IMR-90 (cell line): Measurements from ENCODE around the gene OVCA2. TPM values are rescaled to one million over a fixed set of nuclear protein-coding genes. Genes with fewer than 3 reads are reported as not detected.

Experiments
- ATAC-seq: fragments of 200-7000 bp; cut with Tn5 transposase; 2 replicates; pipeline ENCODE4 v1.9.1; 2020; ENCODE audit warnings: low read depth, mild to moderate bottlenecking, moderate library complexity
- BruUV-seq: library from RNA; stranded (reverse); fragments of 400-500 nt; replicated peaks from 2 replicates; lab custom pipeline; 2021; lab: Mats Ljungman, UMichigan
- CTCF ChIA-PET: fragments of 300-600 bp; formaldehyde crosslinking; extraction: SDS; loops from one replicate; lab custom pipeline; 2021; ENCODE audit warnings: antibody characterized with exemption; lab: Yijun Ruan, JAX
- POLR2A ChIA-PET: fragments of 300-600 bp; sonication (Branson Sonifier 250); formaldehyde crosslinking; loops from one replicate; lab custom pipeline; 2022; ENCODE audit warnings: antibody characterized with exemption; ENCODE audit not compliant: unreplicated experiment; lab: Charles Lee
- DNase-seq: peaks from one replicate; pipeline ENCODE4 v3.0.0; 2013
- H2AFZ ChIP-seq: replicated peaks from 2 replicates; pipeline ENCODE3; 2013; ENCODE audit warnings: low read length, mild to moderate bottlenecking; ENCODE audit not compliant: poor library complexity
- H2AK5ac ChIP-seq: 2 replicates; pipeline ENCODE4 v1.6.1; 2013; ENCODE audit warnings: low read depth, low read length, inconsistent platforms
- H2AK9ac ChIP-seq: replicated peaks from 2 replicates; pipeline ENCODE3; 2013; ENCODE audit warnings: mild to moderate bottlenecking, low read depth, low read length, moderate library complexity; ENCODE audit not compliant: poor library complexity
- H2BK120ac ChIP-seq: 2 replicates; pipeline ENCODE4 v1.6.1; 2013; ENCODE audit warnings: low read depth, low read length, inconsistent platforms
- H2BK15ac ChIP-seq: 3 replicates; pipeline ENCODE4 v1.6.1; 2013; ENCODE audit warnings: low read depth, low read length, inconsistent platforms
- H2BK20ac ChIP-seq: 2 replicates; pipeline ENCODE4 v1.6.1; 2013; ENCODE audit warnings: low read depth, mild to moderate bottlenecking, inconsistent platforms, low read length, moderate library complexity
- H2BK5ac ChIP-seq: 2 replicates; pipeline ENCODE4 v1.6.1; 2013; ENCODE audit warnings: mild to moderate bottlenecking, low read depth, low read length, inconsistent platforms; ENCODE audit not compliant: poor library complexity, severe bottlenecking
- H3K14ac ChIP-seq: replicated peaks from 2 replicates; pipeline ENCODE4 v1.6.1; 2013; ENCODE audit warnings: low read depth, low read length, inconsistent platforms
- H3K18ac ChIP-seq: 2 replicates; pipeline ENCODE4 v1.6.1; 2013; ENCODE audit warnings: low read depth, low read length, control low read depth
- H3K23ac ChIP-seq: 2 replicates; pipeline ENCODE4 v1.6.1; 2013; ENCODE audit warnings: low read depth, low read length, inconsistent platforms
- H3K27ac ChIP-seq: 2 replicates; pipeline ENCODE4 v1.5.1; 2013; ENCODE audit warnings: mild to moderate bottlenecking, control low read depth, low read length; ENCODE audit not compliant: insufficient read depth
- H3K27me3 ChIP-seq: 2 replicates; pipeline ENCODE4 v1.6.1; 2013; ENCODE audit warnings: low read length; ENCODE audit not compliant: control insufficient read depth, insufficient read depth
- H3K36me3 ChIP-seq: 2 replicates; pipeline ENCODE4 v1.6.1; 2013; ENCODE audit warnings: low read length, mixed read lengths; ENCODE audit not compliant: control insufficient read depth, insufficient read depth
- H3K4ac ChIP-seq: 2 replicates; pipeline ENCODE4 v1.6.1; 2013; ENCODE audit warnings: low read depth, low read length, inconsistent platforms
- H3K4me1 ChIP-seq: 2 replicates; pipeline ENCODE4 v1.6.1; 2013; ENCODE audit warnings: low read length, mixed read lengths; ENCODE audit not compliant: control insufficient read depth, insufficient read depth
- H3K4me2 ChIP-seq: 2 replicates; pipeline ENCODE4 v1.6.1; 2013; ENCODE audit warnings: low read depth, mild to moderate bottlenecking, control low read depth, low read length, moderate library complexity
- H3K4me3 ChIP-seq: 2 replicates; pipeline ENCODE4 v1.5.1; 2013; ENCODE audit warnings: low read depth, mild to moderate bottlenecking, control low read depth, low read length, moderate library complexity; ENCODE audit not compliant: insufficient read depth
- H3K56ac ChIP-seq: 2 replicates; pipeline ENCODE4 v1.6.1; 2013; ENCODE audit warnings: low read length, inconsistent platforms; ENCODE audit not compliant: insufficient read depth; ENCODE audit errors: extremely low read depth
- H3K79me1 ChIP-seq, 2 experiments: 2 replicates each; pipeline ENCODE4 v1.6.1; 2013; ENCODE audit warnings: low read length in 2 of 2, inconsistent platforms in 1 of 2, low read depth in 1 of 2
- H3K9ac ChIP-seq: 2 replicates; pipeline ENCODE4 v1.6.1; 2013; ENCODE audit warnings: low read depth, low read length, control low read depth
- H3K9me1 ChIP-seq: 2 replicates; pipeline ENCODE4 v1.6.1; 2013; ENCODE audit warnings: low read length, inconsistent platforms; ENCODE audit not compliant: insufficient read depth
- H3K9me3 ChIP-seq: 2 replicates; pipeline ENCODE4 v1.6.1; 2013; ENCODE audit warnings: low read length; ENCODE audit not compliant: control insufficient read depth, insufficient read depth
- H4K20me1 ChIP-seq: 2 replicates; pipeline ENCODE4 v1.6.1; 2013; ENCODE audit warnings: low read length, inconsistent platforms; ENCODE audit not compliant: insufficient read depth
- H4K5ac ChIP-seq: 2 replicates; pipeline ENCODE4 v1.6.1; 2013; ENCODE audit warnings: mild to moderate bottlenecking, low read depth, low read length, control low read depth
- H4K8ac ChIP-seq, 2 experiments: 2 replicates each; pipeline ENCODE4 v1.6.1; 2013; ENCODE audit warnings: low read depth in 2 of 2, low read length in 2 of 2, control low read depth in 1 of 2, inconsistent platforms in 1 of 2
- H4K91ac ChIP-seq: 2 replicates; pipeline ENCODE4 v1.6.1; 2013; ENCODE audit warnings: low read depth, low read length, inconsistent platforms; ENCODE audit not compliant: insufficient read depth
- BHLHE40 ChIP-seq: fragments of 150-350 bp; IDR thresholded peaks from 2 replicates; pipeline ENCODE4 v1.6.1; 2016; ENCODE audit warnings: mild to moderate bottlenecking, low read depth, low read length
- CEBPB ChIP-seq: IDR thresholded peaks from 2 replicates; pipeline ENCODE4 v1.6.1; 2012; ENCODE audit warnings: low read depth, low read length, improper control_type of control experiment
- ELK1 ChIP-seq: fragments of 150-350 bp; IDR thresholded peaks from 2 replicates; pipeline ENCODE4 v1.6.1; 2016; ENCODE audit warnings: low read depth, mild to moderate bottlenecking, low read length, moderate library complexity, borderline replicate concordance
- FOS ChIP-seq: fragments of 150-350 bp; IDR thresholded peaks from 2 replicates; pipeline ENCODE4 v1.6.1; 2016; ENCODE audit warnings: low read depth, low read length
- MAZ ChIP-seq: IDR thresholded peaks from 2 replicates; pipeline ENCODE4 v1.6.1; 2012; ENCODE audit warnings: low read depth, mild to moderate bottlenecking, low read length, improper control_type of control experiment, moderate library complexity, borderline replicate concordance
- USF2 ChIP-seq: fragments of 150-350 bp; IDR thresholded peaks from 2 replicates; pipeline ENCODE4 v1.6.1; 2017; ENCODE audit warnings: mild to moderate bottlenecking, antibody characterized with exemption, low read length, low read depth
- WGBS, 2 experiments: methylation state at CpG; one replicate each; pipeline versions ENCODE4 v1.1.5 to v1.1.7; 2013; ENCODE audit warnings: missing lambda C conversion rate in 2 of 2; ENCODE audit not compliant: insufficient read length in 1 of 2; ENCODE audit errors: extremely low coverage in 2 of 2; 5-methylcytosine and 5-hydroxymethylcytosine counted together
- dilution Hi-C: fragments of 300-500 bp; cut with HindIII; formaldehyde crosslinking; loops from one replicate; pipeline ENCODE4 v1.14.3; 2018; ENCODE audit warnings: low sequenced_read_pairs; ENCODE audit not compliant: unreplicated experiment
- in situ Hi-C: fragments of 300-500 bp; cut with MboI; formaldehyde crosslinking; loops from 3 replicates; pipeline ENCODE4 v1.14.3; 2019; ENCODE audit warnings: low sequenced_read_pairs, inconsistent platforms, mixed read lengths
- intact Hi-C: fragments of 100-400 bp; cut with micrococcal nuclease; formaldehyde crosslinking; loops from 2 replicates; pipeline ENCODE4 v1.10.0; 2022
- polyA plus RNA-seq, 3 experiments: library from polyadenylated mRNA; depleted of rRNA; stranded (reverse); fragments of >200 nt; gene quantifications; 2 replicates each; pipeline ENCODE4 v1.2.3, GENCODE V29; 2012; ENCODE audit warnings: low replicate concordance in 1 of 3
- total RNA-seq: library from RNA; depleted of rRNA; stranded (reverse); fragments of >200 nt; gene quantifications from 2 replicates; pipeline ENCODE4 v1.2.3, GENCODE V29; 2012

The OVCA2 gene
- total and polyA plus RNA-seq, 2 of the 4 experiments (the other 2 are of a cell fraction) = 38.7 to 46.9 TPM

GRCh38 chr17:2076087-2076984 lies 34.5 kb downstream of the OVCA2 start:
- peaks cover 29% of the 10 kb centered on the region for H3K4me1 ChIP-seq
- in situ Hi-C loops (no loop called here), intact Hi-C loops (no loop called here), dilution Hi-C loops (no loop called here)
- H2AFZ ChIP-seq = peak overlapping the region; percentile 74
- no TSS peak for BruUV-seq
- ChIA-PET POLR2A (no interaction called here), CTCF (interaction anchor here (0.6 to 1.2 kb wide), 4 partner anchors 11 to 345 kb away, joined by 3 to 4 read pairs (median 3); no protein-coding TSS in a partner anchor)
- peak overlapping the region; percentile 58; the same call in 1 of the 2 replicates for H3K56ac ChIP-seq
- H3K14ac ChIP-seq = peak overlapping the region; percentile 93
- H3K27ac ChIP-seq = peak overlapping the region; percentile 56
- no peaks in the 10 kb centered on the region for H3K9me3 ChIP-seq
- H3K4me2 ChIP-seq = no peak overlapping the region
- DNase-seq (peak; percentile 45), ATAC-seq (no peak)
- no peak overlapping the region for H3K4me3 ChIP-seq
- peaks cover 0 to 37% of the 10 kb centered on the region in 2 experiments for H3K79me1 ChIP-seq
- H4K20me1 ChIP-seq = no peaks in the 10 kb centered on the region
- peak overlapping the region; percentile 30 for H3K9ac ChIP-seq
- H2BK5ac ChIP-seq = peak overlapping the region; percentile 71
- peak overlapping the region; percentile 86 to 91 for H4K8ac ChIP-seq
- peak overlapping the region; percentile 91 for H4K5ac ChIP-seq
- 33% methylated on average over 3 of the region's 17 CpGs; no CpG with 5 or more reads in 1 of the 2 experiments for WGBS, 2 experiments
- H3K18ac ChIP-seq = peak overlapping the region; percentile 74
- H2AK9ac ChIP-seq = peak overlapping the region; percentile 96
- H4K91ac ChIP-seq = peak overlapping the region; percentile 85
- peaks cover 14% of the 10 kb centered on the region for H3K9me1 ChIP-seq
- peaks cover 24% of the 10 kb centered on the region for H3K36me3 ChIP-seq
- peak overlapping the region; percentile 86 for H2BK20ac ChIP-seq
- no peaks in the 10 kb centered on the region for H3K27me3 ChIP-seq
- TF ChIP-seq ELK1 (no peak), CEBPB (no peak), USF2 (no peak), FOS (no peak), MAZ (no peak), BHLHE40 (no peak)
- H2AK5ac ChIP-seq = peak overlapping the region; percentile 96
- H3K4ac ChIP-seq = peak overlapping the region; percentile 90
- H2BK120ac ChIP-seq = peak overlapping the region; percentile 91
- H3K23ac ChIP-seq = peak overlapping the region; percentile 82
- H2BK15ac ChIP-seq = peak overlapping the region; percentile 96; the same call in 2 of the 3 replicates
